Measurements from ENCODE around the gene ATXN2L.

GRCh38 chr16:28865001-28865688 lies 42.3 kb downstream of the ATXN2L start:
- TF ChIP-seq CTCF (IDR thresholded peaks at IDR 0.05; ENCODE audit: low read length) (no peak), EZH2 (IDR thresholded peaks at IDR 0.05; ENCODE audit: borderline replicate concordance, low read length) (no peak)

Measured in OCI-LY1 (cell line).